NCI-H774 (cell line): Measurements from ENCODE around the gene PLPP1.
"Not testable (repeated sequence)": the region's sequence is repeated elsewhere in the genome, so short reads cannot be mapped to it uniquely, and the experiment has no call there.

Source experiments
- DNase-seq: peaks from one replicate; lab custom pipeline; 2025; lab: John Stamatoyannopoulos, UW

Gene PLPP1

DNA sequence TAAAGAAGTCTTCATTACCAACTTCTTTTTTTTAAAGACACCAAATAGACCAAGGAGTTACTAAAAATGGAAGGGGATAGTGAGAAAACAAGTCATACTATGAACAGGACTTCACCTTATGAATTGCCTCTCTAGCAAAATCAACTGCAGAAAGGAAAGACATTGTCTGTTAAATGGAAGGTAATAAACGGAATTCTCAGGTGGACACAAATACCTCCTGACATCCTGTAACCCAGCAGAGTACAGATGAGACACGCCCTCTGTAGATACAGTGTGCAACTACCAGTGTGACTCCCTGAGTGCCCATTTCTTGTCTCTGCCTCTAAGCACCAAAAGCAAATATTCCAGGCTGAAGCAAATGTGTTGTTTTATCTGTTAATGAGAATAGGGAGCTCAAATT, 12.2 kb upstream of the PLPP1 start:
- no peak for DNase-seq

DNA sequence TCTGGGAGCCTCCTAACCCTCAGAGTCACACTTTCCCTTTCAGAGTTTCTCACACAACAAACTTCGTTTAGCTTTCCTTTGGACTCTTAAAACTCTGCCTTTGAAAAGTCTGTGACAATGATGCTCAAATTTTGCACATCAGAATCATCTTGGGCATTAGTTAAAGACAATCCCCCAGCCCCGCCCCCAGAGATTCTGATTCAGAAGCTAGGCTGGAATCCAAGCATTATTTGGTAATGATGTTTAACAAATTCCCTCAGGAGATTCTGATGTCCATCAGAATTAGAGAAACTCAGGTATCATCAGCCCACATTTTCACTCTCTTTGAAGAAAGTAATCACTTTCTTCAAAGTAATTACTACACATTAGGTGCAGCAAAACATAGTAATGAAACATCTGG, 9.6 kb upstream of the PLPP1 start:
- no peak for DNase-seq

DNA sequence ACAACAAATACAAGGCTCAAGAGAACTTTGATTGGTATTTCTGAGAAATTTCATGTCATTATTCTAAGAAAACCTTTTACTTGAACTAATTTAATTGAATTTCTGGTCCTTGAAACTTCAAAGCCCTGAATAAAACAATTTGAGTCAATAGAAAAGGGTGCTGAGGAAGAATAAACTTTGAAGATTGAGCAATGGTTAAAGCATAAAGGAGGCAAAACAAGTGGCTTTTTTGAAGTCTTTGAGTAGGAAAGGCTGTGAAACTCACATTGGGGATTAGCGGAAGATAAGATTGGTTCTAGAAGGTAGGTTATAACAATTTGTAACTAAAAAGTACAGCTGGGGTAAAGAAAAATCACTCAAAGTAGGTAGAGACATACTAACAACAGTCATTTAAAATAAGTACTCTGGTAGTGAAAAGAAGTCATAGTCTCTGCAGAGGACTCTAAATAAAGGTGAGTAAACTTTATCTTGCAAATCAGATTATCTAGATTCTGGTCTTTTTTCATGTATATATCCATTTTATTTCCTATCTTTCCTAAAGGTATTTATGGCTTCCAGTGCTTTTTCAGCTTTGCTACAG, 6.4 kb upstream of the PLPP1 start:
- no peak for DNase-seq

GRCh38 chr5:55540525-55540924, 5.8 kb upstream of the PLPP1 start:
- DNase-seq = no peak

DNA sequence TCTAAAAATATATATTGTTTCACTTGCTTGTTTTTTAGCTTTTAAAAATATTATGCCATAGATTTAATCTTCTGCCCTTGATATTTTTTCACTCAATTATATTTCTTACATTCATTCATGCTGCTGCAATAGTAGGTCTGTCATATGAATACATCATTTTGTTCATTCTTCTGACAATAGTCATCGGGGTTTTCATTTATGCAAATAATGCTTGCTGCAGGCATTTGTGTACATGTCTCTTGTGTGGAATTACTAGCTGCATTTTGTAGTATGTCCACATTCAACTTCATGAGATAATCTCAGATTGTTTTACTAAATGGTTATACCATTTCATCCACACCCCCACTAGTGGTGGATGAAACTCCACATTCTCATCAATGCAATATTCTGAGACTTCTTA, 5.3 kb upstream of the PLPP1 start:
- no peak for DNase-seq

- DNase-seq = no peak
Observed at GRCh38 chr5:55538661-55539060, 3.9 kb upstream of the PLPP1 start.

- not testable (repeated sequence) for DNase-seq
Observed at GRCh38 chr5:55537315-55537714, 2.6 kb upstream of the PLPP1 start.

GRCh38 chr5:55535199-55535905, 588 bp upstream of the PLPP1 start:
- DNase-seq = no peak

DNA sequence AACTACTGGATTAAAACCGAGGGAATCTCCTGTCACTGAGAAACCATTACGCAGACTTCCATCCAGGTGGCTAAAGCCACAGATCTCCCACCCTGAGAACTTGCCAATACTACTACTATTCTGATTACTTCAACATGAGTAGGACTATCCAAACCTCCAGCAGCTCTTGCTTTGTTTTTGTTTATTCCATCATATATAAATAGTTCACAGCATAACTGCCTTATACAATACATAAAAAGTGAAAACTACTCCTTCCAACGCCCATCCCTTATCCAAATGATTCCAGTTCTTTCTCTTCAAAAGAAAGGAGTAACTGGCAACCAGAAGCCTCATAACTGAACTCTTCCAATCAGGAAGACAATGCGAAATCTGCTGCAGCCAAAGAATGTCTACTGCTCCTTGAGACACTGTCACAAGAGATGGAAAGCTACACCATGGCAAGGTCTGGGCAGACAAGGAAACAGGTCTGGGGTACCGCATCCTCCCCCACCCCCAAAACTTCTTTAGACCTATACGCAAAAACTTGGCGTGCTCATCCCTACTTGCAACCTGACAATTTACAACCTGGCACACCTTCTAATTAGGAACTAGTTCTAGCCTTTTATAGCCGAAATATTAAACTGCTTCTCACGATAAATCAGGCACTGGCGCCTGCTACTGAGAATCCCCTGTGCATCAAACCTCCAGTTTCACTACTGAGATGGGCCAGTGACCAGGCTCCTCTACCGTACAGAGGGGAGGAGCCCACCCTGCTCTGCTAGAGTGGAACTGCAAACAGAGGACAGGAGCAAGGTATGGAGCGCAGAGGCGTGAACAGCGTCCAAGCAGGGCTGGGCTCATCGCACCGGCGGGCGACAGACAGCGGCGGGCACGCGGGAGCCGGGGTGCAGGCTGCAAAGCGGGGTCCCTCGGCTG, 986 bp downstream of the PLPP1 start:
- DNase-seq = peak; percentile 32

- no peak for DNase-seq
Observed at GRCh38 chr5:55530669-55531068, 4.1 kb downstream of the PLPP1 start.

DNA sequence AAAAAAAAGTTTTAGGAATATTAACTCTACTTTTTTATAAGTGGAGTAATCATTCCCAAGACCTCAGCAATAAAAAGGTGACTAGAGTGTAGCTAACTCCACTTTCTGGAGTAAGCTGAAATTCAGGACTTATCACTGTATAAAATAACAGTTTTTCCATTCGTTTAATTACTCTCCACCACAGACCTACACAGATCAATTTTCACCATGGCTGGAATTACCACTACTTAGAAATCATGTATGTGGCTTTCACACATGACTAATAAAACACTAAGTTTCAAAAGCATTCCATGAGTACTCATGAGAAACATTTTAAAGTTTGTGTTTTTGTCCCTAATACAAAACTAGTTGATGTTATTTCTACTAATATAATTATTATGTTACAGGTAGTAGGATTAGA, 9.9 kb downstream of the PLPP1 start:
- no peak for DNase-seq

DNA sequence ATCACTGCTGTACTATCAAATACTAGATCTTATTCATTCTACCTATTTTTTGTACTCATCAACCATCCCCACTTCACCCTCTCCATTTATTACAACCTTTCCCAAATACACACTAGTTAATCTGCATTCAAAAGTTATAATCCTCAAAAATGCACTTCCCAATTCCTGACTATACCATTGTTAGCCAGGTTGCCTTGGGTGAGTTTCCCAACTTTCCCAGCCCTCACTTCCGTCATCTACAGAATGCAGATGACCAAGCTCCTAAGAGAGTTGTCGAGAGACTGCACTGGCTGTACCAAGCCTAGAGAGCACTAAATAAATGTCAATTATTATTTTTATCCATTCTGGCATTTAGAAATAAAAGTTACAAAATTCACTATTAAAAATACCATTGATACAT, 11.5 kb downstream of the PLPP1 start:
- no peak for DNase-seq

DNA sequence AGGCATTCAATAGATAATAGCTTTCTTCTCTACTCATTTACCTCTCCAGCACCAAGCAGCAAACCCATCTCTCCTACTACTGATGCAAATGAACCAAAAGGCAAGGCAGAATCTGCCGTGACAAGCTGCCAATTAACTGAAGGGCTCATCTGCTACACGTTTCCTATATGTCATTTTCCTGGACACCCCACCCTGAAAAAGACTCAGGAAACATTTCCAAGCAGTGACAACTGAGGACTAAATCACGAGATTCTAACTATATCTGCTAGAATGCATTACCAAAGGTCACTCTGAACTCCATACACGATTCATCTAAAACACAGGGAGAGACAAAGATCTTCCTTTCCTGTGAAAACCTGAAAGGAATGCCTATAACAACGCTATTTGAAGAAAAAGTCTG, 12.9 kb downstream of the PLPP1 start:
- DNase-seq = no peak

- DNase-seq = no peak
Observed at GRCh38 chr5:55520117-55520839, 14.5 kb downstream of the PLPP1 start.

DNA sequence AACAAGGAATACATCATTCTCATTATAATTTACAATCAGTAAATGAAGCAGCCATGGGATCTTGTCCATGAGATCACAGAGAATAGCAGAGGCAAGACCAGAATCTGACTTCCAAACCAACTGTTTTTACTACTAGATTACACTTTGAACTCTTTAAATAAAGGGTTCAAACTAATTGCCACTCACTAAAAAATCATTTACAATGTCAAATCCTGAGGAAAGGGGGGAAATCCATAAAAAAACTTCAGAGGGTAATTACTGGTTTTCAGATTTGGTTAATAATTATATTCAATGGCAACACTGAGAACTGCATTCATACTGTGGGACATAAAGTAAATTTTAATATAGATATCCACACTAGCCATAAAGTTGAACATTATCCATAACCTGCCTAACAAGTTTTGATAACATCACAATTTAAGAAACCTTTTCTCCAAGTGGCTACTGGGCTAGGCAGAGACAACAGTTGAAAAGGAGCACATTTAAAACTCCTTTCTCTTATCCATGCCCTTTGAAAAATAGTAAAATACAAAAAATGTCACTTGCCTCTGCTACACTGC, 15.9 kb downstream of the PLPP1 start:
- no peak for DNase-seq

DNA sequence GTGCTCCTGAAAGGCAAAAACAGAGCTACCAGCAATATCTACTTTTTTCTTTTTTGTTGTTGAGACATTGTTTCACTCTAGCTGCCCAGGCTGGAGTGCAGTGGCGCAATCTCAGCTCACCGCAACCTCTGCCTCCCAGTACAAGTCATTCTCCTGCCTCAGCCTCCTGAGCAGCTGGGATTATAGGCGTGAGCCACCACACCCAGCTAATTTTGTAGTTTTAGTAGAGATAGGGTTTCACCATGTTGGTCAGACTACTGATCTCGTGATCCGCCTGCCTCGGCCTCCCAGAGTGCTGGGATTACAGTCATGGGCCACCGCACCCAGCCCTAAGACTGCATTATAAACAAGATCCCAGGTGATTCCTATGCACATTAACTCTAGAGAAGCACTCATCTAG, 17.0 kb downstream of the PLPP1 start:
- no peak for DNase-seq

DNA sequence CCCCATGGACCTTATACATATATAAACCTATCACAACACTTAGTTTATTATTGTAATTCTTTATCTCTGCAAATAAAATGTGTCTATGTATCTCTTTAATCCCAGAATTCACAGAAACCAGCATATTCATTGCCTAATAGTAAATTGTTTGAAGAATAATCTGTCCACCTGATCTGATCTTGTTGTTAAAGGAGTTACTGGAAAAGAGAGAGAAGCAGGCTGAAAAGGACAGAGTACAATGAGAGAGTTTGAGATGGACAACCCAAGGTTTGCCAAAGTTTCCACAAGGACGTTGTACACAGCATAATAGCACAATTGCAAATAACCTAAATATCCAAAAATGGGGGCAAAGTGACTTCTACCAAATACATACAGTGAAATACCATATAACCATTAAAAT, 23.8 kb downstream of the PLPP1 start:
- no peak for DNase-seq

DNA sequence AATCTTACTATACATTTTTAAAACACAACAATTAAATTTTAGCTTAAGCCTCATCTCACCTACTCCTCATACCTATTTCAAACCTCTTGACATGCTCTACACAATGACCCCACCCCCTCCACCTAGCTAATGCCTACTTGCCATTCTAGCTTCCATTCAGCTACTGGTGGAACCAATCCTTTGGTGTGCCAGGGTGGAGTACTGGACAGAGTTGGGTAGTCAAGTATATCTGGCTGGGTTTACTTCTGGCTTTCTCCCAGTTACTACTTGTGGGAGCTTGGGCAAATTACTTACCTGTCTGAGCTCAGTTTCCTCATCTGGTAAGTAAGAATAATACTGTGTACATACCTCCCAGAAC, 24.3 kb downstream of the PLPP1 start:
- DNase-seq = no peak

GRCh38 chr5:55509796-55510522, 24.8 kb downstream of the PLPP1 start:
- no peak for DNase-seq

- DNase-seq = no peak
Observed at GRCh38 chr5:55509097-55509496, 25.7 kb downstream of the PLPP1 start.

GRCh38 chr5:55507574-55507973, 27.2 kb downstream of the PLPP1 start:
- no peak for DNase-seq
